IMR-90 (cell line): Measurements from ENCODE around the gene SLC38A6. TPM values are rescaled to one million over a fixed set of nuclear protein-coding genes. Genes with fewer than 3 reads are reported as not detected.

Experiments used
- ATAC-seq: fragments of 200-7000 bp; cut with Tn5 transposase; 2 replicates; pipeline ENCODE4 v1.9.1; 2020; ENCODE audit warnings: low read depth, mild to moderate bottlenecking, moderate library complexity
- BruUV-seq: library from RNA; stranded (reverse); fragments of 400-500 nt; replicated peaks from 2 replicates; lab custom pipeline; 2021; lab: Mats Ljungman, UMichigan
- CTCF ChIA-PET: fragments of 300-600 bp; formaldehyde crosslinking; extraction: SDS; loops from one replicate; lab custom pipeline; 2021; ENCODE audit warnings: antibody characterized with exemption; lab: Yijun Ruan, JAX
- POLR2A ChIA-PET: fragments of 300-600 bp; sonication (Branson Sonifier 250); formaldehyde crosslinking; loops from one replicate; lab custom pipeline; 2022; ENCODE audit warnings: antibody characterized with exemption; ENCODE audit not compliant: unreplicated experiment; lab: Charles Lee
- DNase-seq: peaks from one replicate; pipeline ENCODE4 v3.0.0; 2013
- H2AFZ ChIP-seq: replicated peaks from 2 replicates; pipeline ENCODE3; 2013; ENCODE audit warnings: low read length, mild to moderate bottlenecking; ENCODE audit not compliant: poor library complexity
- H2AK5ac ChIP-seq: 2 replicates; pipeline ENCODE4 v1.6.1; 2013; ENCODE audit warnings: low read depth, low read length, inconsistent platforms
- H2AK9ac ChIP-seq: replicated peaks from 2 replicates; pipeline ENCODE3; 2013; ENCODE audit warnings: mild to moderate bottlenecking, low read depth, low read length, moderate library complexity; ENCODE audit not compliant: poor library complexity
- H2BK120ac ChIP-seq: 2 replicates; pipeline ENCODE4 v1.6.1; 2013; ENCODE audit warnings: low read depth, low read length, inconsistent platforms
- H2BK15ac ChIP-seq: 3 replicates; pipeline ENCODE4 v1.6.1; 2013; ENCODE audit warnings: low read depth, low read length, inconsistent platforms
- H2BK20ac ChIP-seq: 2 replicates; pipeline ENCODE4 v1.6.1; 2013; ENCODE audit warnings: low read depth, mild to moderate bottlenecking, inconsistent platforms, low read length, moderate library complexity
- H2BK5ac ChIP-seq: 2 replicates; pipeline ENCODE4 v1.6.1; 2013; ENCODE audit warnings: mild to moderate bottlenecking, low read depth, low read length, inconsistent platforms; ENCODE audit not compliant: poor library complexity, severe bottlenecking
- H3K14ac ChIP-seq: replicated peaks from 2 replicates; pipeline ENCODE4 v1.6.1; 2013; ENCODE audit warnings: low read depth, low read length, inconsistent platforms
- H3K18ac ChIP-seq: 2 replicates; pipeline ENCODE4 v1.6.1; 2013; ENCODE audit warnings: low read depth, low read length, control low read depth
- H3K23ac ChIP-seq: 2 replicates; pipeline ENCODE4 v1.6.1; 2013; ENCODE audit warnings: low read depth, low read length, inconsistent platforms
- H3K27ac ChIP-seq: 2 replicates; pipeline ENCODE4 v1.5.1; 2013; ENCODE audit warnings: mild to moderate bottlenecking, control low read depth, low read length; ENCODE audit not compliant: insufficient read depth
- H3K27me3 ChIP-seq: 2 replicates; pipeline ENCODE4 v1.6.1; 2013; ENCODE audit warnings: low read length; ENCODE audit not compliant: control insufficient read depth, insufficient read depth
- H3K36me3 ChIP-seq: 2 replicates; pipeline ENCODE4 v1.6.1; 2013; ENCODE audit warnings: low read length, mixed read lengths; ENCODE audit not compliant: control insufficient read depth, insufficient read depth
- H3K4ac ChIP-seq: 2 replicates; pipeline ENCODE4 v1.6.1; 2013; ENCODE audit warnings: low read depth, low read length, inconsistent platforms
- H3K4me1 ChIP-seq: 2 replicates; pipeline ENCODE4 v1.6.1; 2013; ENCODE audit warnings: low read length, mixed read lengths; ENCODE audit not compliant: control insufficient read depth, insufficient read depth
- H3K4me2 ChIP-seq: 2 replicates; pipeline ENCODE4 v1.6.1; 2013; ENCODE audit warnings: low read depth, mild to moderate bottlenecking, control low read depth, low read length, moderate library complexity
- H3K4me3 ChIP-seq: 2 replicates; pipeline ENCODE4 v1.5.1; 2013; ENCODE audit warnings: low read depth, mild to moderate bottlenecking, control low read depth, low read length, moderate library complexity; ENCODE audit not compliant: insufficient read depth
- H3K56ac ChIP-seq: 2 replicates; pipeline ENCODE4 v1.6.1; 2013; ENCODE audit warnings: low read length, inconsistent platforms; ENCODE audit not compliant: insufficient read depth; ENCODE audit errors: extremely low read depth
- H3K79me1 ChIP-seq, 2 experiments: 2 replicates each; pipeline ENCODE4 v1.6.1; 2013; ENCODE audit warnings: low read length in 2 of 2, inconsistent platforms in 1 of 2, low read depth in 1 of 2
- H3K9ac ChIP-seq: 2 replicates; pipeline ENCODE4 v1.6.1; 2013; ENCODE audit warnings: low read depth, low read length, control low read depth
- H3K9me1 ChIP-seq: 2 replicates; pipeline ENCODE4 v1.6.1; 2013; ENCODE audit warnings: low read length, inconsistent platforms; ENCODE audit not compliant: insufficient read depth
- H3K9me3 ChIP-seq: 2 replicates; pipeline ENCODE4 v1.6.1; 2013; ENCODE audit warnings: low read length; ENCODE audit not compliant: control insufficient read depth, insufficient read depth
- H4K20me1 ChIP-seq: 2 replicates; pipeline ENCODE4 v1.6.1; 2013; ENCODE audit warnings: low read length, inconsistent platforms; ENCODE audit not compliant: insufficient read depth
- H4K5ac ChIP-seq: 2 replicates; pipeline ENCODE4 v1.6.1; 2013; ENCODE audit warnings: mild to moderate bottlenecking, low read depth, low read length, control low read depth
- H4K8ac ChIP-seq, 2 experiments: 2 replicates each; pipeline ENCODE4 v1.6.1; 2013; ENCODE audit warnings: low read depth in 2 of 2, low read length in 2 of 2, control low read depth in 1 of 2, inconsistent platforms in 1 of 2
- H4K91ac ChIP-seq: 2 replicates; pipeline ENCODE4 v1.6.1; 2013; ENCODE audit warnings: low read depth, low read length, inconsistent platforms; ENCODE audit not compliant: insufficient read depth
- BHLHE40 ChIP-seq: fragments of 150-350 bp; IDR thresholded peaks from 2 replicates; pipeline ENCODE4 v1.6.1; 2016; ENCODE audit warnings: mild to moderate bottlenecking, low read depth, low read length
- CEBPB ChIP-seq: IDR thresholded peaks from 2 replicates; pipeline ENCODE4 v1.6.1; 2012; ENCODE audit warnings: low read depth, low read length, improper control_type of control experiment
- MAZ ChIP-seq: IDR thresholded peaks from 2 replicates; pipeline ENCODE4 v1.6.1; 2012; ENCODE audit warnings: low read depth, mild to moderate bottlenecking, low read length, improper control_type of control experiment, moderate library complexity, borderline replicate concordance
- NFE2L2 ChIP-seq: fragments of 150-350 bp; IDR thresholded peaks from 2 replicates; pipeline ENCODE4 v1.6.1; 2016; ENCODE audit warnings: low read depth, mild to moderate bottlenecking, low read length
- RCOR1 ChIP-seq: IDR thresholded peaks from 2 replicates; pipeline ENCODE4 v1.6.1; 2012; ENCODE audit warnings: mild to moderate bottlenecking, low read length, improper control_type of control experiment; ENCODE audit not compliant: insufficient replicate concordance
- RFX5 ChIP-seq: IDR thresholded peaks from 2 replicates; pipeline ENCODE4 v1.8.0; 2012; ENCODE audit warnings: low read depth, mild to moderate bottlenecking, low read length, moderate library complexity
- SMC3 ChIP-seq: fragments of 150-350 bp; IDR thresholded peaks from 2 replicates; pipeline ENCODE4 v1.6.1; 2016; ENCODE audit warnings: low read depth, mild to moderate bottlenecking, antibody characterized with exemption, low read length, moderate library complexity
- WGBS, 2 experiments: methylation state at CpG; one replicate each; pipeline versions ENCODE4 v1.1.5 to v1.1.7; 2013; ENCODE audit warnings: missing lambda C conversion rate in 2 of 2; ENCODE audit not compliant: insufficient read length in 1 of 2; ENCODE audit errors: extremely low coverage in 2 of 2; 5-methylcytosine and 5-hydroxymethylcytosine counted together
- dilution Hi-C: fragments of 300-500 bp; cut with HindIII; formaldehyde crosslinking; loops from one replicate; pipeline ENCODE4 v1.14.3; 2018; ENCODE audit warnings: low sequenced_read_pairs; ENCODE audit not compliant: unreplicated experiment
- in situ Hi-C: fragments of 300-500 bp; cut with MboI; formaldehyde crosslinking; loops from 3 replicates; pipeline ENCODE4 v1.14.3; 2019; ENCODE audit warnings: low sequenced_read_pairs, inconsistent platforms, mixed read lengths
- intact Hi-C: fragments of 100-400 bp; cut with micrococcal nuclease; formaldehyde crosslinking; loops from 2 replicates; pipeline ENCODE4 v1.10.0; 2022
- polyA plus RNA-seq, 3 experiments: library from polyadenylated mRNA; depleted of rRNA; stranded (reverse); fragments of >200 nt; gene quantifications; 2 replicates each; pipeline ENCODE4 v1.2.3, GENCODE V29; 2012; ENCODE audit warnings: low replicate concordance in 1 of 3
- total RNA-seq: library from RNA; depleted of rRNA; stranded (reverse); fragments of >200 nt; gene quantifications from 2 replicates; pipeline ENCODE4 v1.2.3, GENCODE V29; 2012

SLC38A6 gene
- total and polyA plus RNA-seq, 2 of the 4 experiments (the other 2 are of a cell fraction) = 15.5 to 18.3 TPM

- in situ Hi-C loops = no loop called here
Measured at GRCh38 chr14:61090432-61091216, 109.6 kb downstream of the SLC38A6 start.

More at GRCh38 chr14:61090432-61091216, 109.6 kb downstream of the SLC38A6 start:
- TF ChIP-seq MAZ = no peak
- no peak for TF ChIP-seq BHLHE40
- TF ChIP-seq CEBPB = no peak
- TF ChIP-seq NFE2L2 = no peak
- no peak for TF ChIP-seq SMC3
- no peak for TF ChIP-seq RCOR1
- no peak for TF ChIP-seq RFX5
- no peaks in the 10 kb centered on the region for H3K36me3 ChIP-seq
- ATAC-seq = peak; percentile 70
- H4K8ac ChIP-seq = peak overlapping the region; percentile 40 to 54; a peak in 3 of 4 replicates
- 0 out of 2 replicates have a peak overlapping the region, but pooled peaks have one; percentile 7 for H3K23ac ChIP-seq
- no peak overlapping the region for H3K4me3 ChIP-seq
- no peak overlapping the region for H2AFZ ChIP-seq
- no TSS peak for BruUV-seq
- H3K9ac ChIP-seq = no peak overlapping the region
- no peak overlapping the region for H3K4me2 ChIP-seq
- H3K14ac ChIP-seq = peak overlapping the region; percentile 71
- peak; percentile 48 for DNase-seq
- intact Hi-C loops (no loop called here), dilution Hi-C loops (no loop called here)
- 90% methylated on average over 2 of the region's 7 CpGs; no CpG with 5 or more reads in 1 of the 2 experiments for WGBS, 2 experiments
- H4K20me1 ChIP-seq = no peaks in the 10 kb centered on the region
- peak overlapping the region; percentile 57; the same call in 1 of the 2 replicates for H3K27ac ChIP-seq
- H2BK120ac ChIP-seq = peak overlapping the region; percentile 49
- peaks cover 7% of the 10 kb centered on the region for H3K9me1 ChIP-seq
- H3K4ac ChIP-seq = peak overlapping the region; percentile 60; the same call in 1 of the 2 replicates
- no peak overlapping the region for H3K56ac ChIP-seq
- H2AK5ac ChIP-seq = peak overlapping the region; percentile 33; the same call in 1 of the 2 replicates
- no peak overlapping the region for H2BK5ac ChIP-seq
- peak overlapping the region; percentile 45; the same call in 1 of the 3 replicates for H2BK15ac ChIP-seq
- no peaks in the 10 kb centered on the region for H3K27me3 ChIP-seq
- H3K18ac ChIP-seq = peak overlapping the region; percentile 74
- H2AK9ac ChIP-seq = no peak overlapping the region
- H4K91ac ChIP-seq = 0 out of 2 replicates have a peak overlapping the region, but pooled peaks have one; percentile 6
- no peaks in the 10 kb centered on the region for H3K9me3 ChIP-seq
- POLR2A ChIA-PET = no interaction called here
- H2BK20ac ChIP-seq = peak overlapping the region; percentile 50
- peak overlapping the region; percentile 82 for H4K5ac ChIP-seq
- CTCF ChIA-PET = no interaction called here
- no peaks in the 10 kb centered on the region; a peak in 1 of 4 replicates for H3K79me1 ChIP-seq
- H3K4me1 ChIP-seq = peaks cover 15% of the 10 kb centered on the region
